HepG2 (cell line): ENCODE results near the gene LIME1. TPM values are rescaled to one million over a fixed set of nuclear protein-coding genes. Genes with fewer than 3 reads are reported as not detected.
A peak's percentile ranks its signal among the peaks of the same experiment; 100 is the strongest.

ENCODE experiments used
- ADNP ChIP-seq: sonication (generic); formaldehyde crosslinking; IDR thresholded peaks from 2 replicates; pipeline ENCODE4 v1.4.0; 2020; ENCODE audit warnings: missing genetic modification reagents
- FOXJ3 ChIP-seq: sonication (generic); formaldehyde crosslinking; IDR thresholded peaks from 2 replicates; pipeline ENCODE4 v1.4.0; 2020; ENCODE audit warnings: missing genetic modification reagents, mild to moderate bottlenecking, borderline replicate concordance
- GMEB1 ChIP-seq: sonication (generic); formaldehyde crosslinking; IDR thresholded peaks from 2 replicates; pipeline ENCODE4 v1.5.1; 2020; ENCODE audit warnings: missing genetic modification reagents, mild to moderate bottlenecking, borderline replicate concordance
- IRF9 ChIP-seq: sonication (generic); formaldehyde crosslinking; IDR thresholded peaks from 2 replicates; pipeline ENCODE4 v1.8.0; 2022; ENCODE audit warnings: missing genetic modification reagents, mild to moderate bottlenecking, borderline replicate concordance
- KMT2B ChIP-seq: IDR thresholded peaks from 2 replicates; pipeline ENCODE4 v1.6.1; 2016; ENCODE audit warnings: missing genetic modification reagents, missing compliant biosample characterization
- NAIF1 ChIP-seq: sonication (generic); formaldehyde crosslinking; IDR thresholded peaks from 2 replicates; pipeline ENCODE4 v1.5.0; 2020; ENCODE audit warnings: mild to moderate bottlenecking, missing genetic modification reagents, borderline replicate concordance
- THYN1 ChIP-seq: sonication (generic); formaldehyde crosslinking; IDR thresholded peaks from 2 replicates; pipeline ENCODE4 v1.8.1; 2023; ENCODE audit warnings: low read depth, mild to moderate bottlenecking, moderate library complexity, missing genetic modification reagents, borderline replicate concordance
- ZNF224 ChIP-seq: sonication (generic); formaldehyde crosslinking; IDR thresholded peaks from 2 replicates; pipeline ENCODE4 v1.5.0; 2020; ENCODE audit warnings: mild to moderate bottlenecking, missing genetic modification reagents
- ZNF761 ChIP-seq: sonication (generic); formaldehyde crosslinking; conservative IDR thresholded peaks from 2 replicates; pipeline ENCODE4 v1.4.0; 2020; ENCODE audit warnings: mild to moderate bottlenecking, missing genetic modification reagents
- ZNF772 ChIP-seq: sonication (generic); formaldehyde crosslinking; IDR thresholded peaks from 2 replicates; pipeline ENCODE4 v1.5.0; 2020; ENCODE audit warnings: mild to moderate bottlenecking, missing genetic modification reagents
- ZNF891 ChIP-seq: sonication (generic); formaldehyde crosslinking; IDR thresholded peaks from 2 replicates; pipeline ENCODE4 v1.5.0; 2020; ENCODE audit warnings: mild to moderate bottlenecking, missing genetic modification reagents
- polyA plus RNA-seq, 8 experiments: library from polyadenylated mRNA; depleted of rRNA in 3 of 8; stranded (reverse) in 7 of 8; unstranded in 1 of 8; fragments of >200 nt; fragmentation: Illumina TruSeq in 4 of 8; extraction: Trizol in 4 of 8; gene quantifications; 2 replicates each; pipeline versions ENCODE4 v1.2.1 to v1.2.3, GENCODE V29; 2011 to 2016; ENCODE audit warnings: low read depth in 4 of 8, missing spikeins in 1 of 8, mixed read lengths in 1 of 8; ENCODE audit not compliant: insufficient read depth in 1 of 8
- total RNA-seq, 5 experiments: library from RNA; depleted of rRNA; stranded (reverse); fragments of >200 nt; fragmentation: Illumina TruSeq; extraction: Trizol; gene quantifications; 2 replicates each; pipeline ENCODE4 v1.2.3, GENCODE V29; 2016; ENCODE audit warnings: low read depth in 1 of 5

Gene LIME1
- total and polyA plus RNA-seq, 2 of the 13 experiments (the other 11 are each of a cell fraction or from before 2014, with no cell fraction given): 13.0 to 61.5 TPM

GRCh38 chr20:63706027-63706695, 30.3 kb upstream of the LIME1 start (continued):
- TF ChIP-seq GMEB1 (CRISPR knock-in tag) (no peak; the same call in 1 of the 2 replicates), NAIF1 (CRISPR knock-in tag) (peak; percentile 37; the same call in 1 of the 2 replicates), ZNF891 (CRISPR knock-in tag) (peak; percentile 56; the same call in 1 of the 2 replicates), ZNF772 (CRISPR knock-in tag) (no peak), IRF9 (CRISPR knock-in tag) (no peak), ZNF224 (CRISPR knock-in tag) (no peak), FOXJ3 (CRISPR knock-in tag) (no peak), ZNF761 (no peak), ADNP (CRISPR knock-in tag) (no peak), KMT2B (CRISPR knock-in tag) (no peak; the same call in 1 of the 2 replicates), THYN1 (CRISPR knock-in tag) (no peak)
